ENCODE measurements around the gene TXNRD2.

DNA sequence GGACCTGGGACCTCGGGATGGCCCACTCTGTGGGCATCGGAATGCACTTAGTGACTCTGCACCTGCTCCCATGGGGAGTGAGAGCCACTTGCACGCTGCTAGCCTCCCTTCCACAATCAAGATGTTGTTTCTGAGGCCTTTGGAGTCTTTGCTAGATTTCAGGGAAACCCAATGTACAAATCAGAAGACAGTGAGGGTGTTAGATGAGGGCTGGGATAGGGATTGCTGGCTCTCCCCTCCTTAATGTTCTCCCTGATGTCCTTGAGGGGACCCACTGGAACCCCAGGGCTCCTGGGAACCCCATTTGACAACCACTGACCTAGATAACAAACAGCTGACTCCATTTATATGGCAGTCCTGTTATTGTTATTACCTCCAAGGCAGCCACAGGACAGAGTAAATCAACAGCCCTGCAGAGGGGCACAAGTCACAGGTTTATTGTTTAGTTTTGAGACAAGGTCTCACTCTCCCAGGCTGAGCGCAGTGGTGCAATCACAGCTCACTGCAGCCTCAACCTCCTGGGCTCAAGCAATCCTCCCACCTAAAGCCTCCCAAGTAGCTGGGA, 31.4 kb downstream of the TXNRD2 start:
- no peak for TF ChIP-seq CTCF (IDR thresholded peaks at IDR 0.05; ENCODE audit: poor library complexity, severe bottlenecking)
- no peak for TF ChIP-seq TAF1 (IDR thresholded peaks at IDR 0.05; ENCODE audit: low read depth)
- no peak for TF ChIP-seq POLR2AphosphoS5 (IDR thresholded peaks at IDR 0.05)
